Loucy (cell line): Measurements from ENCODE around the gene CACNA1C.

Source experiments
- EZH2phosphoT487 ChIP-seq: fragments of 200-600 bp; IDR thresholded peaks from 2 replicates; pipeline ENCODE4 v1.6.1; 2018; ENCODE audit warnings: antibody characterized with exemption, mild to moderate bottlenecking, moderate library complexity, borderline replicate concordance
- TF ChIP-seq, protein P1 (sequence below): fragments of 200-600 bp; sonication (generic); conservative IDR thresholded peaks from 2 replicates; pipeline ENCODE4 v1.5.1; 2014; ENCODE audit warnings: mild to moderate bottlenecking, antibody characterized with exemption, low read length

GRCh38 chr12:2560356-2560755 lies 507.6 kb downstream of the CACNA1C start:
- TF ChIP-seq, protein P1, sequence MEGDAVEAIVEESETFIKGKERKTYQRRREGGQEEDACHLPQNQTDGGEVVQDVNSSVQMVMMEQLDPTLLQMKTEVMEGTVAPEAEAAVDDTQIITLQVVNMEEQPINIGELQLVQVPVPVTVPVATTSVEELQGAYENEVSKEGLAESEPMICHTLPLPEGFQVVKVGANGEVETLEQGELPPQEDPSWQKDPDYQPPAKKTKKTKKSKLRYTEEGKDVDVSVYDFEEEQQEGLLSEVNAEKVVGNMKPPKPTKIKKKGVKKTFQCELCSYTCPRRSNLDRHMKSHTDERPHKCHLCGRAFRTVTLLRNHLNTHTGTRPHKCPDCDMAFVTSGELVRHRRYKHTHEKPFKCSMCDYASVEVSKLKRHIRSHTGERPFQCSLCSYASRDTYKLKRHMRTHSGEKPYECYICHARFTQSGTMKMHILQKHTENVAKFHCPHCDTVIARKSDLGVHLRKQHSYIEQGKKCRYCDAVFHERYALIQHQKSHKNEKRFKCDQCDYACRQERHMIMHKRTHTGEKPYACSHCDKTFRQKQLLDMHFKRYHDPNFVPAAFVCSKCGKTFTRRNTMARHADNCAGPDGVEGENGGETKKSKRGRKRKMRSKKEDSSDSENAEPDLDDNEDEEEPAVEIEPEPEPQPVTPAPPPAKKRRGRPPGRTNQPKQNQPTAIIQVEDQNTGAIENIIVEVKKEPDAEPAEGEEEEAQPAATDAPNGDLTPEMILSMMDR, result no peak
- no peak for TF ChIP-seq EZH2phosphoT487
